AG09309 (cell line): Measurements from ENCODE around the gene TMTC2.

Experiments used
- DNase-seq: peaks from one replicate; pipeline ENCODE4 v3.0.0-alpha.2; 2010; ENCODE audit warnings: low read depth
- H3K4me3 ChIP-seq: 2 replicates; pipeline ENCODE4 v1.5.1; 2011; ENCODE audit warnings: mild to moderate bottlenecking, low read depth, low read length, moderate library complexity; ENCODE audit not compliant: control insufficient read depth
- CTCF ChIP-seq: IDR thresholded peaks from 2 replicates; pipeline ENCODE4 v1.5.1; 2011; ENCODE audit warnings: mild to moderate bottlenecking, low read depth, low read length, inconsistent platforms; ENCODE audit not compliant: insufficient read depth, control insufficient read depth; ENCODE audit errors: missing control alignments

TMTC2 gene

GRCh38 chr12:82688596-82688995 lies 1.9 kb downstream of the TMTC2 start:
- no peak for DNase-seq
- peak overlapping the region; percentile 97 for H3K4me3 ChIP-seq
- no peak for TF ChIP-seq CTCF

DNA sequence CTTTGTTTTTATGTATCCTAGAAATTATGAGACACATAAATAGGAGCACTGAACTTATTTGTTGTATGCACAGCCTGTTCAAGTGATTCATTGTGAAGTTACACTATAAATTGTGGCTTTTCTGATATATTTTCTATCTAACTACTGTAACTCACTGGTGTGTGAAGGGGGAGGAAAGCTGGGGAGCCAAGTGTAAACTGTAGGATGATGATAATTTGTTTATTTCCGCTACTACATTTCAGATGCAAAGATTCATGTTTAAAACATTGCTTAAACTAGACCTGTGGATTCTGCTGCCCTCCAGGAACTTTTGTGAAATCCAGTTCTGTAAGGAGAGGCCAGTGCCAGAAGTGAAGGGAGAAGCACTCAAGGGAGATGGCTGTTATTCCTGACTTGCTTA lies 3.3 kb downstream of the TMTC2 start:
- TF ChIP-seq CTCF = no peak
- H3K4me3 ChIP-seq = no peak overlapping the region
- DNase-seq = no peak

GRCh38 chr12:82691513-82691912 lies 4.8 kb downstream of the TMTC2 start:
- no peak for TF ChIP-seq CTCF
- H3K4me3 ChIP-seq = no peak overlapping the region
- no peak for DNase-seq

DNA sequence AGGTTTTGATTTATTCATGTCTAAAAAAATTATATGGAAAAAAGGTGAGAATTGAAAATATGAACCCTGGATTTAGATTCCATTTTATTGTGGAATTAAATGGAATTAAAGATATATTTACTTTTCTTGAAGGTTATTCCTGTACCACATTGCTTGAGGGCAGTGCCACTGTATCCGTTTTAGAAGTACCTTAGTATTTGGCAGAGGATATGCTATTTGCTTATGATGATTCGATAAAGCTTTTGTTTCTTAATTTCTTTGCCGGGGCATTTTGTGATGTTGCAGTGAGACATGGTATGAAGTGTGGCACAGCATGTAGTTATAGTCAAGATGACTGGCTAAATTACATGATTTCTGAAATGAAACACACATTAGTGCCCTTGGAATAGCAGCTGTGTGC lies 7.6 kb downstream of the TMTC2 start:
- DNase-seq = no peak
- TF ChIP-seq CTCF = no peak
- H3K4me3 ChIP-seq = no peak overlapping the region

- DNase-seq = peak; percentile 54
- no peak for TF ChIP-seq CTCF
- no peak overlapping the region for H3K4me3 ChIP-seq
These were observed 8.3 kb downstream of the TMTC2 start for GRCh38 chr12:82694970-82695369.

DNA sequence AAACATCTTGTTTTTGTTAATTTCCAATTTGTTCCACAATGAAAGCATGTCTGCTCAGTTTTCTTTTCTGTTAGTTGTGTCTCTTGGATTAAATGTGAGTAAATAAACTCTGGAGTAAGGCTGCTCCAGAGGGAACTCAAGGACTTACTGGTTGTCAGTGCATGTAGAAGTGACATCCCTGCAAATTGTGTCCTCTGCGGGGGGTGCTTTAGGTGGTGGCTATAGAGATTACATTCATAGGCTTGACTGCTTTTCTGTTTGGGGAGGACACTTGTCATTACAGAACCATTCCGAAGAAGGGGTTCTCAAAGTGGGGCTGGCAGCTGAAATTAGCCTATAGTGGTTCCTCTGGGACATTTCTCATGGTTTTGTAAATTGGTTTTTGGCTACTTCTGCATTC lies 8.8 kb downstream of the TMTC2 start:
- no peak overlapping the region for H3K4me3 ChIP-seq
- TF ChIP-seq CTCF = no peak
- DNase-seq = no peak

DNA sequence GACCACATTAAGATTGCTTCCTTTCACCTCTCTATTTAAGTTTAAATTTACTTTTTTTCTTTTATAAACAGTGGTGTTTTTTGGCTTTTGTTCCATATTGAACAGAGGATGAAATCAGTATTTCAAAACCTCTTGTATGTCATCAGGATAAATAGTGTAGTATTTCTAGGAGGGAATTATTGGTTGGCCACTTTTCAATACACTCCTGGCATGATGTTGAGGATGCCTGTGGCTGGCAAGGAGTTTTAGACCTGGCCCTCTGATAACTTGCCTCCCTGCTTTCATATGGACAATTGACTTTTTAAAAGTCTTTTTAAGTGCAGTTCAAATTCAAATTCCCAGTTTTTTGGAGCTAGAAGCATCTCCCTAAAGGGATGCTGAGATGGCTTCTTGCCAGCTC lies 9.8 kb downstream of the TMTC2 start:
- no peak for TF ChIP-seq CTCF
- DNase-seq = no peak

More for the DNA sequence above, 9.8 kb downstream of the TMTC2 start:
- H3K4me3 ChIP-seq = no peak overlapping the region
